Smooth muscle cell (in vitro differentiated cells): ENCODE data around the gene AP2M1. TPM values are rescaled to one million over a fixed set of nuclear protein-coding genes. Genes with fewer than 3 reads are reported as not detected.

Source experiments
- DNase-seq: peaks from one replicate; lab custom pipeline; 2025; ENCODE audit not compliant: unreplicated experiment; lab: John Stamatoyannopoulos, UW
- H2AFZ ChIP-seq: fragments of 200-600 bp; sonication (generic); 2 replicates; pipeline ENCODE4 v1.6.0; 2016; ENCODE audit warnings: antibody characterized with exemption, low read depth, mild to moderate bottlenecking
- H3F3A ChIP-seq: fragments of 200-600 bp; sonication (generic); 2 replicates; pipeline ENCODE4 v1.6.0; 2017; ENCODE audit warnings: antibody characterized with exemption, low read depth
- H3K27ac ChIP-seq: fragments of 200-600 bp; sonication (generic); 2 replicates; pipeline ENCODE4 v1.5.1; 2016; ENCODE audit warnings: low read depth, mild to moderate bottlenecking
- H3K27me3 ChIP-seq: fragments of 200-600 bp; sonication (generic); 2 replicates; pipeline ENCODE4 v1.6.1; 2016; ENCODE audit warnings: low read depth, mild to moderate bottlenecking
- H3K36me3 ChIP-seq: fragments of 200-600 bp; sonication (generic); 2 replicates; pipeline ENCODE4 v1.5.1; 2016; ENCODE audit warnings: low read depth
- H3K4me1 ChIP-seq: fragments of 200-600 bp; sonication (generic); 2 replicates; pipeline ENCODE4 v1.5.1; 2016; ENCODE audit warnings: low read depth
- H3K4me2 ChIP-seq: fragments of 200-600 bp; sonication (generic); 2 replicates; pipeline ENCODE4 v1.6.0; 2016; ENCODE audit warnings: mild to moderate bottlenecking
- H3K4me3 ChIP-seq: fragments of 200-600 bp; sonication (generic); 2 replicates; pipeline ENCODE4 v1.5.1; 2016; ENCODE audit warnings: mild to moderate bottlenecking
- H3K79me2 ChIP-seq: fragments of 200-600 bp; sonication (generic); 2 replicates; pipeline ENCODE4 v1.6.0; 2016; ENCODE audit warnings: low read depth, mild to moderate bottlenecking
- H3K9ac ChIP-seq: fragments of 200-600 bp; sonication (generic); 2 replicates; pipeline ENCODE4 v1.6.0; 2016; ENCODE audit warnings: low read depth
- H3K9me3 ChIP-seq: fragments of 200-600 bp; sonication (generic); replicated peaks from 2 replicates; pipeline ENCODE4 v1.5.1; 2016; ENCODE audit warnings: low read depth
- H4K20me1 ChIP-seq: fragments of 200-600 bp; sonication (generic); 2 replicates; pipeline ENCODE4 v1.6.0; 2016; ENCODE audit warnings: low read depth
- CTCF ChIP-seq: fragments of 200-600 bp; sonication (generic); IDR thresholded peaks from 2 replicates; pipeline ENCODE4 v1.5.1; 2017; ENCODE audit warnings: borderline replicate concordance, mild to moderate bottlenecking, antibody characterized with exemption; ENCODE audit not compliant: insufficient read depth, poor library complexity, severe bottlenecking
- WGBS: methylation state at CpG from one replicate; pipeline ENCODE4 v1.1.7; 2016; ENCODE audit warnings: low lambda C conversion rate; 5-methylcytosine and 5-hydroxymethylcytosine counted together
- polyA plus RNA-seq: library from polyadenylated mRNA; unstranded; fragments of >200 nt; fragmentation: Nextera tagmentation; extraction: Ambion mirVana; gene quantifications from 2 replicates; pipeline ENCODE4 v1.2.1, GENCODE V29; 2016
- total RNA-seq: library from RNA; depleted of rRNA; stranded (reverse); fragments of >200 nt; gene quantifications from 2 replicates; pipeline ENCODE4 v1.2.3, GENCODE V29; 2014

Gene AP2M1
- total and polyA plus RNA-seq, 2 experiments from 2014 or later = 444 to 784 TPM

- Histone ChIP-seq H3K4me2 (no peak overlapping the region), H3K4me3 (no peak overlapping the region), H3F3A (peaks cover 33% of the 10 kb centered on the region), H3K79me2 (peaks cover 10% of the 10 kb centered on the region), H3K9ac (peak overlapping the region; percentile 48), H4K20me1 (peaks cover 37% of the 10 kb centered on the region), H3K4me1 (no peaks in the 10 kb centered on the region), H3K27ac (peak overlapping the region; percentile 82), H2AFZ (no peak overlapping the region), H3K36me3 (no peaks in the 10 kb centered on the region), H3K9me3 (no peaks in the 10 kb centered on the region), H3K27me3 (no peaks in the 10 kb centered on the region)
- no peak for TF ChIP-seq CTCF
- DNase-seq = no peak
- WGBS = 66% methylated on average over 9 of the region's 9 CpGs
Measured at GRCh38 chr3:184168363-184169120, 6.1 kb upstream of the AP2M1 start.

GRCh38 chr3:184169896-184170875, 4.5 kb upstream of the AP2M1 start:
- Histone ChIP-seq H3K79me2 (peaks cover 10% of the 10 kb centered on the region), H3K4me3 (no peak overlapping the region), H3K9me3 (no peaks in the 10 kb centered on the region), H3K27me3 (no peaks in the 10 kb centered on the region), H3K4me2 (no peak overlapping the region), H3K27ac (no peak overlapping the region), H3K36me3 (no peaks in the 10 kb centered on the region), H4K20me1 (peaks cover 20% of the 10 kb centered on the region), H2AFZ (no peak overlapping the region), H3F3A (peaks cover 41% of the 10 kb centered on the region), H3K4me1 (no peaks in the 10 kb centered on the region), H3K9ac (no peak overlapping the region)
- DNase-seq = no peak
- TF ChIP-seq CTCF = no peak
- WGBS = 97% methylated on average over 62 of the region's 66 CpGs

- Histone ChIP-seq H3F3A (peaks cover 53% of the 10 kb centered on the region), H3K4me2 (no peak overlapping the region), H3K4me3 (no peak overlapping the region), H3K9ac (no peak overlapping the region), H3K4me1 (peaks cover 8% of the 10 kb centered on the region), H4K20me1 (peaks cover 13% of the 10 kb centered on the region), H3K9me3 (no peaks in the 10 kb centered on the region), H3K27ac (peak overlapping the region; percentile 61), H2AFZ (no peak overlapping the region), H3K36me3 (no peaks in the 10 kb centered on the region), H3K79me2 (peaks cover 14% of the 10 kb centered on the region), H3K27me3 (no peaks in the 10 kb centered on the region)
- TF ChIP-seq CTCF = no peak
- 44% methylated on average over 9 of the region's 9 CpGs for WGBS
- DNase-seq = no peak
Measured at GRCh38 chr3:184171562-184171961, 3.1 kb upstream of the AP2M1 start.
